ENCODE measurements around the gene RSRP1. TPM values are rescaled to one million over a fixed set of nuclear protein-coding genes. Genes with fewer than 3 reads are reported as not detected.

The RSRP1 gene, protein sequence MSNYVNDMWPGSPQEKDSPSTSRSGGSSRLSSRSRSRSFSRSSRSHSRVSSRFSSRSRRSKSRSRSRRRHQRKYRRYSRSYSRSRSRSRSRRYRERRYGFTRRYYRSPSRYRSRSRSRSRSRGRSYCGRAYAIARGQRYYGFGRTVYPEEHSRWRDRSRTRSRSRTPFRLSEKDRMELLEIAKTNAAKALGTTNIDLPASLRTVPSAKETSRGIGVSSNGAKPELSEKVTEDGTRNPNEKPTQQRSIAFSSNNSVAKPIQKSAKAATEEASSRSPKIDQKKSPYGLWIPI
- 104 and 234 TPM in 2 replicates for total RNA-seq

DNA sequence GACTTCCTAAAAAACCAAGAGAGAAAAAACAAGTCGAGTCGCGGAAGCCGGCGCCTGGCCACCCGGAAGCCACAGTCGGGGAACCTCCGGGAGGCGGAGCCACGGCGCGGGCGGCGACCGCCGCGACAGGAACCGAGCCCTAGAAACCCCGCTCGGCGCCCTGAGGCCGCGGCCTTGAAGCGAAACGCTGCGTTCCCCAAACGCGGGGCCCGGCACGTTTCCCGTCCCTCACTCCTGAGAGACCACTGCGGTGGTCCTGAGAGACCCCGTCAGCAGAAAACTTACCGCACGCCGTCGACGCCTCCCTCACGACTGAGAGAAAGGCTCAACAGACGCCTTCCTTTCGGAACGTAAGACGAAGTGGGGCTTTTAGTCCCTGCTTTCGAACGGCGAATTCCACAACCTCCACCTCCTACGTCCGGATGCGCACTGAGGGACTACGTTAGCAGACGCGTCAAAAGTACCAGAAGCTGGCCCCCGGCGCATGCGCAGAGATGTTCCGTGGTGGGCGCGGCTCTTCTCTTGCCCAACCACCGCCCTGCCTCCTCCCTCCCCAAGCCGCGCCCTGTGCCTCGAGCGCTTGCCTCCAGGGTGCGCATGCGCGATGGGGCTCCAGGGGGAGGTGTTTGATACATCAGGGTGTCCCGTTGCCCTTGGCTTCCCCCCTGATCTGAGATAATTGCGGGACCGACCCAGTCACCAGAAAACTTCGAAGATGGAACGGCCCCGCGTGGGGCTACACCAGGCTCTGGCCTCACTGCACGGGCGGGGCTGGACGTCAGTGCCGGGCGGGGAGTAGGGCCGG lies at the start of gene RSRP1:
Gene RSRP1, minus strand, starts transcription at position 431 of the 805 bp plus-strand sequence. CDS start 491 bp downstream, outside the sequence.

DNA sequence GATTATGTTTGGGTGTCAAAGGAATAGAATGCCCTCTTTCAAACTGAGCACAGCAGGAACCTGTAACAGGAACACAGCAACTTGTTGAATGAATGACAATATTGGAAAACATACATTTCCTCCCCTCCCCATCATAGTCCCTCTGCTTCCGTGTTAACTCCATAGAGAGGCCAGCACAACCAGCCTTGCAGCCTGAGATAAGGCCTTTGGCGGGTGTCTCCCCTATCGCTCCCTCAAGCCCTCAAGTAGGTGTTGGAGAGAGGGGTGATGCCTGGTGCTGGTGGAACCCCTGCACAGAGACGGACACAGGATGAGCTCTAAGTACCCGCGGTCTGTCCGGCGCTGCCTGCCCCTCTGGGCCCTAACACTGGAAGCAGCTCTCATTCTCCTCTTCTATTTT lies 25.0 kb upstream of the RSRP1 start, which contains the start of gene RHD:
Gene RHD, plus strand, starts transcription at position 272 of the 400 bp plus-strand sequence. Its CDS starts 39 bp downstream, at position 311.

GRCh38 chr1:25232027-25232865 lies 15.0 kb downstream of the RSRP1 start, which contains the start of gene SYF2:
Gene SYF2 (minus strand): TSS chr1:25232502. CDS start chr1:25232467, 35 bp downstream.

Other genes with a start within 250 kb of the RSRP1 start
- gene SYF2, start 15.0 kb downstream of the RSRP1 start, total RNA-seq = 22.3 and 34.9 TPM in 2 replicates
- gene RHD, start 25.1 kb upstream of the RSRP1 start, total RNA-seq = not detected in 2 replicates
- 68.3 and 104 TPM in 2 replicates for gene TMEM50A, start 90.9 kb upstream of the RSRP1 start, total RNA-seq
- 0.87 and 1.2 TPM in 2 replicates for gene RHCE, start 173.4 kb upstream of the RSRP1 start, total RNA-seq
- 25.9 and 26.9 TPM in 2 replicates for gene MACO1, start 183.4 kb upstream of the RSRP1 start, total RNA-seq